Adrenal gland (tissue), 12 donors: Measurements from ENCODE around the gene ROR2. TPM values are rescaled to one million over a fixed set of nuclear protein-coding genes. Genes with fewer than 3 reads are reported as not detected.
A peak's percentile ranks its signal among the peaks of the same experiment; 100 is the strongest.

Source experiments
- DNase-seq, 7 donors: peaks; one replicate each; pipeline ENCODE4 v3.0.0-alpha.2; 2019 to 2020
- H3K27ac ChIP-seq, 5 donors: fragments of 200-600 bp; sonication (generic) in 4 of 5; 1 replicate in 3 of 5; 2 replicates in 2 of 5; pipeline versions ENCODE4 v1.5.1 to v1.8.0; 2016 to 2020; ENCODE audit warnings: mild to moderate bottlenecking in 1 of 5
- H3K27me3 ChIP-seq: fragments of 200-600 bp; 2 replicates; pipeline ENCODE4 v1.8.0; 2021
- H3K36me3 ChIP-seq, 2 donors: fragments of 200-600 bp; replicated peaks in 1 of 2; 1 replicate in 1 of 2; 2 replicates in 1 of 2; pipeline versions ENCODE4 v1.5.1 to v1.8.0; 2018 to 2022
- H3K4me1 ChIP-seq, 2 donors: fragments of 200-600 bp; replicated peaks in 1 of 2; 1 replicate in 1 of 2; 2 replicates in 1 of 2; pipeline versions ENCODE4 v1.5.1 to v1.8.0; 2018 to 2021
- H3K4me3 ChIP-seq, 4 donors: fragments of 200-600 bp; sonication (generic) in 3 of 4; one replicate each; pipeline ENCODE4 v1.5.1; 2016 to 2018
- H3K9me3 ChIP-seq, 3 donors: fragments of 200-600 bp; sonication (generic) in 1 of 3; replicated peaks in 1 of 3; 1 replicate in 2 of 3; 2 replicates in 1 of 3; pipeline versions ENCODE4 v1.5.1 to v1.8.0; 2016 to 2021
- CTCF ChIP-seq, 6 experiments: fragments of 450-650 bp in 4 of 6; fragments of 200-600 bp in 2 of 6; sonication (generic) in 1 of 6; IDR thresholded peaks; 1 replicate in 5 of 6; 2 replicates in 1 of 6; pipeline versions ENCODE4 v1.5.1 to v1.8.0; 2016 to 2021; ENCODE audit warnings: antibody characterized with exemption in 6 of 6, mild to moderate bottlenecking in 2 of 6, moderate library complexity in 1 of 6
- POLR2A ChIP-seq, 2 donors: fragments of 450-650 bp; IDR thresholded peaks; one replicate each; pipeline ENCODE4 v1.6.1; 2017; ENCODE audit warnings: antibody characterized with exemption in 2 of 2, mild to moderate bottlenecking in 2 of 2, moderate library complexity in 1 of 2
- WGBS, 4 donors: extraction: QIAGEN DNeasy Blood & Tissue Kit in 2 of 4; methylation state at CpG; one replicate each; pipeline versions ENCODE4 v1.1.5 to v1.1.7; 2013 to 2017; 5-methylcytosine and 5-hydroxymethylcytosine counted together
- intact Hi-C, 2 donors: fragments of 100-400 bp; cut with DNase I; formaldehyde crosslinking; loops; one replicate each; pipeline versions ENCODE4 v1.14.1 to v1.15.0; 2022 to 2023
- polyA plus RNA-seq, 3 donors: library from polyadenylated mRNA; stranded (reverse); fragments of 200-250 nt in 2 of 3; fragments of 350-450 nt in 1 of 3; fragmentation: Illumina TruSeq in 1 of 3; extraction: RNeasy Lipid Tissue Mini Kit (QIAGEN cat#74804) in 1 of 3; gene quantifications; one replicate each; pipeline ENCODE4 v1.2.3, GENCODE V29; 2013 to 2014
- total RNA-seq, 9 donors: library from RNA; depleted of rRNA in 4 of 9; stranded (reverse); fragments of >200 nt in 4 of 9; fragments of 120-200 nt in 1 of 9; fragmentation: NEBNext Ultra II Directional in 1 of 9; extraction: Animal tissue kit (Norgen Biotek cat#: 25700) in 1 of 9; gene quantifications; one replicate each; pipeline versions ENCODE4 v1.1.0 to v1.2.4, GENCODE V29; 2013 to 2023
- donor health status: healthy with polysubstance abuse.
- donor health status: Bipolar disorder and iron deficiency.
- donor health status: DM: yes; HTN: yes; CAD: no.
- donor health status: DM: no; HTN: no; CAD: no.
- donor health status: DM: no; HTN: no; CAD: no.
- donor health status: DM: yes; HTN: yes; CAD: no.

ROR2 gene
- total and polyA plus RNA-seq, 12 donors, result 3.9 to 23.9 (median 11.4) TPM

- H3K4me1 ChIP-seq, result peaks cover 9 to 46% of the 10 kb centered on the region in 2 donors
- H3K9me3 ChIP-seq, result no peaks in the 10 kb centered on the region
- H3K27me3 ChIP-seq, result no peaks in the 10 kb centered on the region
- H3K27ac ChIP-seq, result peak overlapping the region in 1 of 5 donors; percentile 21
- no peak overlapping the region for H3K4me3 ChIP-seq
- DNase-seq, result no peak
- TF ChIP-seq CTCF (IDR thresholded peaks at IDR 0.05) (no peak), POLR2A (IDR thresholded peaks at IDR 0.05) (no peak)
- intact Hi-C loops, result loop anchor here in 1 of 2 donors (10.0 kb wide), 1 partner anchor 47 kb away; no protein-coding TSS in a partner anchor
- no peaks in the 10 kb centered on the region for H3K36me3 ChIP-seq
- WGBS, 4 donors, result 71 to 89% (median 85%) methylated on average over 6 of the region's 6 CpGs
Observed at GRCh38 chr9:91891915-91892314, 58.1 kb downstream of the ROR2 start.

- no peak for TF ChIP-seq POLR2A (IDR thresholded peaks at IDR 0.05)
- TF ChIP-seq CTCF (IDR thresholded peaks at IDR 0.05), result no peak
- Histone ChIP-seq H3K4me1 (peaks cover 0 to 35% of the 10 kb centered on the region in 2 donors), H3K9me3 (no peaks in the 10 kb centered on the region), H3K27ac (peak overlapping the region in 1 of 5 donors; percentile 17), H3K36me3 (no peaks in the 10 kb centered on the region), H3K27me3 (no peaks in the 10 kb centered on the region), H3K4me3 (no peak overlapping the region)
- 36 to 62% (median 45%) methylated on average over 3 of the region's 3 CpGs for whole genome bisulfite sequencing, 4 donors
- DNase-seq, result no peak
- intact Hi-C loops, result loop anchor here in 1 of 2 donors (10.0 kb wide), 1 partner anchor 46 kb away; no protein-coding TSS in a partner anchor
Observed at GRCh38 chr9:91890662-91891061, 59.4 kb downstream of the ROR2 start.

GRCh38 chr9:91889161-91889911 lies 60.7 kb downstream of the ROR2 start:
- peak overlapping the region in 2 of 5 donors; percentile 54 for H3K27ac ChIP-seq
- H3K36me3 ChIP-seq, result no peaks in the 10 kb centered on the region
- no peaks in the 10 kb centered on the region for H3K27me3 ChIP-seq
- no peaks in the 10 kb centered on the region for H3K9me3 ChIP-seq
- no peak overlapping the region for H3K4me3 ChIP-seq
- TF ChIP-seq POLR2A (IDR thresholded peaks at IDR 0.05), result no peak
- intact Hi-C loops, result no loop called here
- H3K4me1 ChIP-seq, result peaks cover 0 to 43% of the 10 kb centered on the region in 2 donors
- WGBS, 4 donors, result 66 to 77% (median 73%) methylated on average over 4 to 16 of the region's 16 CpGs
- DNase-seq, result no peak

GRCh38 chr9:91886414-91887076 lies 63.5 kb downstream of the ROR2 start:
- Histone ChIP-seq H3K4me3 (no peak overlapping the region), H3K9me3 (no peaks in the 10 kb centered on the region), H3K27me3 (no peaks in the 10 kb centered on the region), H3K4me1 (peaks cover 0 to 43% of the 10 kb centered on the region in 2 donors), H3K36me3 (no peaks in the 10 kb centered on the region), H3K27ac (peak overlapping the region in 2 of 5 donors; percentile 6 to 9)
- WGBS, 4 donors, result 72 to 78% (median 76%) methylated on average over 30 to 32 of the region's 32 CpGs
- intact Hi-C loops, result no loop called here
- no peak for DNase-seq
- no peak for TF ChIP-seq CTCF (IDR thresholded peaks at IDR 0.05)
- no peak for TF ChIP-seq POLR2A (IDR thresholded peaks at IDR 0.05)
